AG10803 (cell line): ENCODE data around the gene NPNT.

Experiments
- DNase-seq: peaks from one replicate; pipeline ENCODE4 v3.0.0; 2010; ENCODE audit warnings: low read depth
- H3K4me3 ChIP-seq: 2 replicates; pipeline ENCODE4 v1.5.1; 2011; ENCODE audit warnings: mild to moderate bottlenecking, low read length, control low read depth
- TF ChIP-seq, protein P1 (sequence below): conservative IDR thresholded peaks from 2 replicates; pipeline ENCODE4 v1.5.1; 2011; ENCODE audit warnings: mild to moderate bottlenecking, low read length, control low read depth, inconsistent platforms

The NPNT gene

GRCh38 chr4:105994841-105995501 lies 99.7 kb downstream of the NPNT start:
- no peak for DNase-seq
- TF ChIP-seq, protein P1, sequence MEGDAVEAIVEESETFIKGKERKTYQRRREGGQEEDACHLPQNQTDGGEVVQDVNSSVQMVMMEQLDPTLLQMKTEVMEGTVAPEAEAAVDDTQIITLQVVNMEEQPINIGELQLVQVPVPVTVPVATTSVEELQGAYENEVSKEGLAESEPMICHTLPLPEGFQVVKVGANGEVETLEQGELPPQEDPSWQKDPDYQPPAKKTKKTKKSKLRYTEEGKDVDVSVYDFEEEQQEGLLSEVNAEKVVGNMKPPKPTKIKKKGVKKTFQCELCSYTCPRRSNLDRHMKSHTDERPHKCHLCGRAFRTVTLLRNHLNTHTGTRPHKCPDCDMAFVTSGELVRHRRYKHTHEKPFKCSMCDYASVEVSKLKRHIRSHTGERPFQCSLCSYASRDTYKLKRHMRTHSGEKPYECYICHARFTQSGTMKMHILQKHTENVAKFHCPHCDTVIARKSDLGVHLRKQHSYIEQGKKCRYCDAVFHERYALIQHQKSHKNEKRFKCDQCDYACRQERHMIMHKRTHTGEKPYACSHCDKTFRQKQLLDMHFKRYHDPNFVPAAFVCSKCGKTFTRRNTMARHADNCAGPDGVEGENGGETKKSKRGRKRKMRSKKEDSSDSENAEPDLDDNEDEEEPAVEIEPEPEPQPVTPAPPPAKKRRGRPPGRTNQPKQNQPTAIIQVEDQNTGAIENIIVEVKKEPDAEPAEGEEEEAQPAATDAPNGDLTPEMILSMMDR = no peak

GRCh38 chr4:105996845-105997244 lies 101.6 kb downstream of the NPNT start:
- TF ChIP-seq, protein P1 = no peak
- no peak overlapping the region for H3K4me3 ChIP-seq
- DNase-seq = no peak

More at GRCh38 chr4:105994841-105995501, 99.7 kb downstream of the NPNT start:
- no peak overlapping the region for H3K4me3 ChIP-seq

- TF ChIP-seq, protein P1 = no peak
- no peak for DNase-seq
- H3K4me3 ChIP-seq = no peak overlapping the region
Measured at GRCh38 chr4:105998171-105999063, 103.1 kb downstream of the NPNT start.

GRCh38 chr4:106002994-106003393 lies 107.7 kb downstream of the NPNT start:
- TF ChIP-seq, protein P1 = no peak
- H3K4me3 ChIP-seq = no peak overlapping the region
- no peak for DNase-seq

- DNase-seq = no peak
- no peak overlapping the region for H3K4me3 ChIP-seq
- TF ChIP-seq, protein P1 = no peak
Measured at GRCh38 chr4:106010761-106011160, 115.5 kb downstream of the NPNT start.

- no peak for DNase-seq
- TF ChIP-seq, protein P1 = no peak
- no peak overlapping the region for H3K4me3 ChIP-seq
Measured at GRCh38 chr4:106011387-106011786, 116.1 kb downstream of the NPNT start.
